ENCODE data around the gene USP6NL.

DNA sequence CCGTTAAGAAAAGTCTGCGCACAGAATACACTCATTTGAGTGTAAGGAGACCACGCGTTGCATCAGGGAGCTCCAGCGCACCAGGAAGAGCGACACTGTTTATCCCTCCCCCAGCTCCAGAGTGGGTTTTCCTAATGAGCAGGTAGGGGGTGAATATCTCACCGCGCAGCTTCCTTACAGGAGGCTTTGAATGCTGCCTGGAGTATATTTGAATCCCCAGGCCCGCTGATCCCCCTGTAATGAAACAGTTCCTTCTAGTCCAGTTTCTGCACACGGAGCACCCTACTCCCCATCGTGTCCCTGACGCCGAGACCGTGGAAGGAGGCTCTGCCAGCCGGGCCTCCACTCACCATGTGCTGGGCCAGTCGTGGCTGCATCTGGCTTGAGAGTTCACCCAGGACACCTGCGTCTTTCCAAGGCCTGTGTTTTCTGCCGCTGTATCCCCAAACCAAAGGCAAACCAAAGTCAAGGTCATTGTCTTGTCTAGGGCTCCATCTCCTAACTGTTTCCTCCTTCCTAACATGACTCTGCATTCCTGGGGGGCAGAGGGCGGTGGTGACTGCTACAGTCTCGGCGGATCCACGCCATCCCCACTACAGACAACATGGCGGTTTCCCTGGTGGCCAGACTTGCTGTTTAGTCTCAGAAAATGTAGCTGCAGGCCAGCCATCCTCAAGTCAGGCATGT, 167.8 kb downstream of the USP6NL start:
- TF ChIP-seq, protein P1, sequence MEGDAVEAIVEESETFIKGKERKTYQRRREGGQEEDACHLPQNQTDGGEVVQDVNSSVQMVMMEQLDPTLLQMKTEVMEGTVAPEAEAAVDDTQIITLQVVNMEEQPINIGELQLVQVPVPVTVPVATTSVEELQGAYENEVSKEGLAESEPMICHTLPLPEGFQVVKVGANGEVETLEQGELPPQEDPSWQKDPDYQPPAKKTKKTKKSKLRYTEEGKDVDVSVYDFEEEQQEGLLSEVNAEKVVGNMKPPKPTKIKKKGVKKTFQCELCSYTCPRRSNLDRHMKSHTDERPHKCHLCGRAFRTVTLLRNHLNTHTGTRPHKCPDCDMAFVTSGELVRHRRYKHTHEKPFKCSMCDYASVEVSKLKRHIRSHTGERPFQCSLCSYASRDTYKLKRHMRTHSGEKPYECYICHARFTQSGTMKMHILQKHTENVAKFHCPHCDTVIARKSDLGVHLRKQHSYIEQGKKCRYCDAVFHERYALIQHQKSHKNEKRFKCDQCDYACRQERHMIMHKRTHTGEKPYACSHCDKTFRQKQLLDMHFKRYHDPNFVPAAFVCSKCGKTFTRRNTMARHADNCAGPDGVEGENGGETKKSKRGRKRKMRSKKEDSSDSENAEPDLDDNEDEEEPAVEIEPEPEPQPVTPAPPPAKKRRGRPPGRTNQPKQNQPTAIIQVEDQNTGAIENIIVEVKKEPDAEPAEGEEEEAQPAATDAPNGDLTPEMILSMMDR (IDR thresholded peaks at IDR 0.05), result no peak
- no peak for TF ChIP-seq POLR2A (IDR thresholded peaks at IDR 0.05)
- TF ChIP-seq POLR2AphosphoS5 (IDR thresholded peaks at IDR 0.05), result no peak
